PC-3 (cell line): ENCODE data around the gene GFOD1.
"Not testable (repeated sequence)": the region's sequence is repeated elsewhere in the genome, so short reads cannot be mapped to it uniquely, and the experiment has no call there.

Experiments used
- CTCF ChIP-seq: fragments of 300-600 bp; sonication (generic); conservative IDR thresholded peaks from 2 replicates; pipeline ENCODE4 v1.5.1; 2017; ENCODE audit warnings: antibody characterized with exemption, low read depth, mild to moderate bottlenecking, low read length
- EZH2 ChIP-seq: fragments of 300-600 bp; sonication (generic); IDR thresholded peaks from one replicate; pipeline ENCODE4 v1.6.1; 2017; ENCODE audit warnings: antibody characterized with exemption, mild to moderate bottlenecking, low read length; ENCODE audit not compliant: unreplicated experiment
- EZH2phosphoT487 ChIP-seq: fragments of 300-600 bp; sonication (generic); IDR thresholded peaks from 2 replicates; pipeline ENCODE4 v1.6.1; 2018; ENCODE audit warnings: mild to moderate bottlenecking, antibody characterized with exemption, low read length, borderline replicate concordance

- not testable (repeated sequence) for TF ChIP-seq CTCF, EZH2phosphoT487, EZH2
Observed at GRCh38 chr6:13510433-13510832, 23.0 kb upstream of the GFOD1 start.
